DOHH2 (cell line): ENCODE data around the gene NCOA5.

Experiments
- CTCF ChIP-seq: fragments of 200-600 bp; sonication (generic); IDR thresholded peaks from one replicate; pipeline ENCODE4 v1.5.1; 2014; ENCODE audit warnings: antibody characterized with exemption, mild to moderate bottlenecking, low read depth, low read length; ENCODE audit not compliant: poor library complexity, severe bottlenecking
- EZH2phosphoT487 ChIP-seq: fragments of 200-600 bp; sonication (generic); IDR thresholded peaks from 2 replicates; pipeline ENCODE4 v1.6.1; 2017; ENCODE audit warnings: borderline replicate concordance, mild to moderate bottlenecking, antibody characterized with exemption, low read length, moderate library complexity, mixed read lengths

GRCh38 chr20:46114449-46114848 lies 24.7 kb upstream of the NCOA5 start:
- TF ChIP-seq CTCF (no peak), EZH2phosphoT487 (no peak)
